K562 (cell line): ENCODE measurements around the gene UPF1. TPM values are rescaled to one million over a fixed set of nuclear protein-coding genes. Genes with fewer than 3 reads are reported as not detected.

Experiments
- ATAC-seq: fragments of 200-7000 bp; cut with Tn5 transposase; 3 replicates; pipeline ENCODE4 v1.9.1; 2020; ENCODE audit warnings: moderate library complexity
- BruUV-seq: library from RNA; stranded (reverse); fragments of 400-500 nt; replicated peaks from 2 replicates; lab custom pipeline; 2021; lab: Mats Ljungman, UMichigan
- CTCF ChIA-PET: fragments of 300-600 bp; formaldehyde crosslinking; extraction: SDS; loops from one replicate; lab custom pipeline; 2021; ENCODE audit warnings: low intra/inter-chr PET ratio; lab: Yijun Ruan, JAX
- POLR2A ChIA-PET: fragments of 300-600, 350-650 bp; sonication (Branson Sonifier 250); formaldehyde crosslinking; extraction: SDS; loops from one replicate; lab custom pipeline; 2021; ENCODE audit warnings: antibody characterized with exemption, inconsistent platforms; lab: Yijun Ruan, JAX
- DNase-seq, 4 experiments: peaks; one replicate each; pipeline versions ENCODE4 v3.0.0 to v3.0.0-alpha.2; 2011 to 2018; ENCODE audit warnings: low spot score in 3 of 4, mixed read lengths in 3 of 4; ENCODE audit errors: extremely low read depth in 1 of 4
- FAIRE-seq: peaks from 2 replicates; lab custom pipeline; 2011; peaks lifted over from hg19 to GRCh38; lab: Jason Lieb, UNC
- H2AFZ ChIP-seq: 2 replicates; pipeline ENCODE4 v1.6.0; 2011; ENCODE audit warnings: low read depth, low read length, control low read depth, inconsistent platforms
- H3K27ac ChIP-seq: fragments of 200-600 bp; 3 replicates; pipeline ENCODE4 v1.8.0; 2011; ENCODE audit warnings: low read depth, mild to moderate bottlenecking, control low read depth, inconsistent platforms, low read length, moderate library complexity, mixed read lengths; ENCODE audit errors: extremely low read depth
- H3K27me3 ChIP-seq, 2 experiments: fragments of 300-600 bp in 1 of 2; 2 replicates in 1 of 2; 3 replicates in 1 of 2; pipeline versions ENCODE4 v1.6.0 to v1.8.0; 2011; ENCODE audit warnings: inconsistent platforms in 2 of 2, low read length in 2 of 2, mild to moderate bottlenecking in 1 of 2, mixed read lengths in 1 of 2, moderate library complexity in 1 of 2; ENCODE audit not compliant: control insufficient read depth in 2 of 2, insufficient read depth in 2 of 2
- H3K36me3 ChIP-seq: fragments of 300-600 bp; 3 replicates; pipeline ENCODE4 v1.8.0; 2011; ENCODE audit warnings: mild to moderate bottlenecking, low read length, inconsistent platforms; ENCODE audit not compliant: control insufficient read depth, insufficient read depth
- H3K4me1 ChIP-seq, 2 experiments: fragments of 200-600 bp in 1 of 2; replicated peaks in 1 of 2; 2 replicates in 1 of 2; 3 replicates in 1 of 2; pipeline versions ENCODE4 v1.5.1 to v1.8.0; 2011; ENCODE audit warnings: inconsistent platforms in 2 of 2, low read length in 2 of 2, mild to moderate bottlenecking in 1 of 2, mixed read lengths in 1 of 2, moderate library complexity in 1 of 2; ENCODE audit not compliant: control insufficient read depth in 2 of 2, insufficient read depth in 2 of 2
- H3K4me2 ChIP-seq: 2 replicates; pipeline ENCODE4 v1.6.1; 2011; ENCODE audit warnings: low read length, control low read depth, inconsistent platforms, mixed read lengths; ENCODE audit not compliant: insufficient read depth
- H3K4me3 ChIP-seq: fragments of 200-600 bp; sonication (generic), shearing (Covaris generic); 2 replicates; pipeline ENCODE4 v1.5.1; 2016; ENCODE audit warnings: control low read depth, inconsistent platforms
- H3K79me2 ChIP-seq: fragments of 200-600 bp; 3 replicates; pipeline ENCODE4 v1.8.0; 2011; ENCODE audit warnings: low read length, inconsistent platforms; ENCODE audit not compliant: control insufficient read depth, insufficient read depth
- H3K9ac ChIP-seq, 2 experiments: 2 replicates each; pipeline versions ENCODE4 v1.6.0 to v1.6.1; 2011; ENCODE audit warnings: low read depth in 2 of 2, low read length in 2 of 2, control low read depth in 1 of 2, inconsistent platforms in 1 of 2, mild to moderate bottlenecking in 1 of 2, mixed read lengths in 1 of 2; ENCODE audit not compliant: insufficient read depth in 1 of 2
- H3K9me1 ChIP-seq: one replicate; pipeline ENCODE4 v1.6.0; 2011; ENCODE audit warnings: inconsistent platforms, mild to moderate bottlenecking, low read length, moderate library complexity; ENCODE audit not compliant: control insufficient read depth, insufficient read depth
- H3K9me3 ChIP-seq: replicated peaks from 2 replicates; pipeline ENCODE4 v1.5.1; 2011; ENCODE audit warnings: low read depth, low read length, inconsistent platforms; ENCODE audit not compliant: control insufficient read depth, insufficient read depth
- H4K20me1 ChIP-seq: replicated peaks from 2 replicates; pipeline ENCODE4 v1.6.1; 2011; ENCODE audit warnings: low read length, inconsistent platforms, mixed read lengths; ENCODE audit not compliant: control insufficient read depth, insufficient read depth
- ZSCAN29 ChIP-seq: fragments of 450-650 bp; IDR thresholded peaks from 2 replicates; pipeline ENCODE4 v1.6.1; 2017
- WGBS: fragments of 100-300 bp; shearing (Covaris generic); methylation state at CpG from one replicate; pipeline ENCODE4 v1.1.6; 2016; ENCODE audit warnings: low coverage, mixed read lengths; ENCODE audit not compliant: insufficient coverage; ENCODE audit errors: missing lambda C conversion rate; 5-methylcytosine and 5-hydroxymethylcytosine counted together
- in situ Hi-C: fragments of 300-500 bp; cut with MboI; formaldehyde crosslinking; loops from 4 replicates; pipeline ENCODE4 v1.15.0; 2018; ENCODE audit warnings: inconsistent platforms, mixed read lengths
- intact Hi-C: fragments of 100-400 bp; cut with micrococcal nuclease; formaldehyde crosslinking; loops from 2 replicates; pipeline ENCODE4 v1.14.2; 2022
- polyA plus RNA-seq, 8 experiments: library from polyadenylated mRNA; depleted of rRNA in 4 of 8; stranded (reverse) in 5 of 8; unstranded in 3 of 8; fragments of >200 nt; fragmentation: Nextera tagmentation in 2 of 8; fragmentation: Illumina TruSeq in 1 of 8; extraction: Ambion mirVana in 2 of 8; extraction: Trizol in 1 of 8; gene quantifications; 2 replicates each; pipeline versions ENCODE4 v1.2.1 to v1.2.3, GENCODE V29; 2011 to 2014; ENCODE audit warnings: inconsistent platforms in 1 of 8, missing spikeins in 1 of 8
- total RNA-seq, 7 experiments: library from RNA; depleted of rRNA in 6 of 7; stranded (reverse); fragments of >200 nt in 6 of 7; fragmentation: Illumina TruSeq in 2 of 7; extraction: Trizol in 2 of 7; gene quantifications; 2 replicates each; pipeline versions ENCODE4 v1.2.1 to v1.2.3, GENCODE V29; 2011 to 2021; ENCODE audit warnings: low replicate concordance in 1 of 7
- TF ChIP-seq, protein P1 (sequence below), 3 experiments: IDR thresholded peaks in 2 of 3; conservative IDR thresholded peaks in 1 of 3; 2 replicates each; pipeline ENCODE4 v1.5.1; 2011 to 2012; ENCODE audit warnings: low read length in 3 of 3, mild to moderate bottlenecking in 3 of 3, control low read depth in 2 of 3, improper control_type of control experiment in 1 of 3, inconsistent platforms in 1 of 3, low read depth in 1 of 3, mixed read lengths in 1 of 3, moderate library complexity in 1 of 3; ENCODE audit not compliant: insufficient read depth in 2 of 3

Gene UPF1
- total and polyA plus RNA-seq, 9 of the 15 experiments (the other 6 are each of a cell fraction or from before 2014, with no cell fraction given) = 0.34 to 103 (median 27.9) TPM

DNA sequence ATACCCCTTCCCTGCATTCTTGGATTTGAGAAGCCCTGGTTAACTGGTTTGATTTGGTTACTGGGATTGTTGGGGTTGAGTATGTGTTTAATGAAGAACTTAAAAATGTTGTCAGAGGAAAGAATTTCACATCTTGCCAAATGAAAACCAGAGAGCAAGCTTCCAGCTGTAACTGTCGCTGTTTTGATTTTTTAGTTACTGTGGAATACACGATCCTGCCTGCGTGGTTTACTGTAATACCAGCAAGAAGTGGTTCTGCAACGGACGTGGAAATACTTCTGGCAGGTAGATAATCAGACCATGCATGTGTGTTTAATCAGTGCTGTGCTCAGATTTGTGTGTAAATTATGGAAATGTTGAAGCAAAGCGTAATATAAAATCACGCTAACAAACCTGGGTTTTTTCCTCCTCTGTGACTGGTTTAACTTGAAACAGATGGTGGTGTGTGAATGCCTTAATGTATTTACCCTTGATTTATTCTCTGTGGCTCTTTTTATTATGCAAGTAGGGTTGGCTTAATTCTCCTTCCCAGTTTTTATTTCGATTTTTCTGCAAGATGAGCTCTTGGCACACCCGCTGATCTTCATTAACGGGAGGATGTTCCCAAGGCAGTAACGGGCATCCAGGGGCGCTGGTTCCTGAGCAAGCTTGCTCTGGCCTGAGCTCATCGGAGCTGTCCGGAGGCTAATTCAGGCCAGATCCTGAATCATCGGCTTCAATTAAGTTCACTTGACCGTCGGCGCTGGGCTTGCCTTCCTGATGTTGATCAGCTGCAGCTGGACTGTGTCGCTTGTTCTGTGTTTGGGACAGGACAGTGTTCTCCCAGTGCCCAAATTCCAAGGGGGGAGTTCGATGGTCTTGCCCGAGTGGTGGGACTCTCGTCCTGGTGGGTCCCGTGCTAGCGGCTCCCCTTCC, 16.0 kb downstream of the UPF1 start:
- in situ Hi-C loops = no loop called here
- Histone ChIP-seq H3K27me3 (no peaks in the 10 kb centered on the region; a peak in 1 of 5 replicates), H3K4me1 (peaks cover 2 to 35% of the 10 kb centered on the region in 2 experiments; a peak in 3 of 5 replicates), H3K9me3 (no peaks in the 10 kb centered on the region), H2AFZ (no peak overlapping the region), H3K4me3 (no peak overlapping the region), H3K27ac (no peak overlapping the region), H3K4me2 (no peak overlapping the region), H3K9ac (0 out of 4 replicates have a peak overlapping the region, but pooled peaks of 1 of the 2 experiments have one; percentile 14), H4K20me1 (peaks cover 48% of the 10 kb centered on the region), H3K9me1 (peaks cover 12% of the 10 kb centered on the region)
- intact Hi-C loops = loop anchor here (1.0 to 10.0 kb wide), 2 partner anchors 75 to 253 kb away; no protein-coding TSS in a partner anchor
- DNase-seq (no peak), ATAC-seq (no peak), FAIRE-seq (no peak)
- no TSS peak for BruUV-seq
- 90% methylated on average over 22 of the region's 24 CpGs for WGBS
- ChIA-PET CTCF (interaction anchor here (0.8 to 1.5 kb wide), 4 partner anchors 18 to 397 kb away, joined by 3 to 4 read pairs (median 3); partner anchors contain the start of gene REX1BD), POLR2A (interaction anchor here (0.6 to 1.5 kb wide), 8 partner anchors 10 to 397 kb away, joined by 3 to 5 read pairs (median 3); no protein-coding TSS in a partner anchor)
- TF ChIP-seq, protein P1, sequence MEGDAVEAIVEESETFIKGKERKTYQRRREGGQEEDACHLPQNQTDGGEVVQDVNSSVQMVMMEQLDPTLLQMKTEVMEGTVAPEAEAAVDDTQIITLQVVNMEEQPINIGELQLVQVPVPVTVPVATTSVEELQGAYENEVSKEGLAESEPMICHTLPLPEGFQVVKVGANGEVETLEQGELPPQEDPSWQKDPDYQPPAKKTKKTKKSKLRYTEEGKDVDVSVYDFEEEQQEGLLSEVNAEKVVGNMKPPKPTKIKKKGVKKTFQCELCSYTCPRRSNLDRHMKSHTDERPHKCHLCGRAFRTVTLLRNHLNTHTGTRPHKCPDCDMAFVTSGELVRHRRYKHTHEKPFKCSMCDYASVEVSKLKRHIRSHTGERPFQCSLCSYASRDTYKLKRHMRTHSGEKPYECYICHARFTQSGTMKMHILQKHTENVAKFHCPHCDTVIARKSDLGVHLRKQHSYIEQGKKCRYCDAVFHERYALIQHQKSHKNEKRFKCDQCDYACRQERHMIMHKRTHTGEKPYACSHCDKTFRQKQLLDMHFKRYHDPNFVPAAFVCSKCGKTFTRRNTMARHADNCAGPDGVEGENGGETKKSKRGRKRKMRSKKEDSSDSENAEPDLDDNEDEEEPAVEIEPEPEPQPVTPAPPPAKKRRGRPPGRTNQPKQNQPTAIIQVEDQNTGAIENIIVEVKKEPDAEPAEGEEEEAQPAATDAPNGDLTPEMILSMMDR (IDR thresholded peaks at IDR 0.05 in 2 of 3, conservative IDR thresholded peaks at IDR 0.05 in 1 of 3; ENCODE audit: insufficient read depth in 2 of 3, low read depth in 1 of 3, low read length in 3 of 3) = 0 out of 6 replicates have a peak, but pooled peaks of 1 of the 3 experiments have one; percentile 4
- no peak for TF ChIP-seq ZSCAN29
- TF ChIP-seq, all 486 proteins: peak for 1
- Histone ChIP-seq H3K79me2 (peaks cover 70% of the 10 kb centered on the region), H3K36me3 (peaks cover 86% of the 10 kb centered on the region)
